ENCODE measurements around the gene GSTM3. TPM values are rescaled to one million over a fixed set of nuclear protein-coding genes. Genes with fewer than 3 reads are reported as not detected.
A peak's percentile ranks its signal among the peaks of the same experiment; 100 is the strongest.

GSTM3 gene
- total RNA-seq, 1 donor from 2014 or later, result 26.1 TPM

DNA sequence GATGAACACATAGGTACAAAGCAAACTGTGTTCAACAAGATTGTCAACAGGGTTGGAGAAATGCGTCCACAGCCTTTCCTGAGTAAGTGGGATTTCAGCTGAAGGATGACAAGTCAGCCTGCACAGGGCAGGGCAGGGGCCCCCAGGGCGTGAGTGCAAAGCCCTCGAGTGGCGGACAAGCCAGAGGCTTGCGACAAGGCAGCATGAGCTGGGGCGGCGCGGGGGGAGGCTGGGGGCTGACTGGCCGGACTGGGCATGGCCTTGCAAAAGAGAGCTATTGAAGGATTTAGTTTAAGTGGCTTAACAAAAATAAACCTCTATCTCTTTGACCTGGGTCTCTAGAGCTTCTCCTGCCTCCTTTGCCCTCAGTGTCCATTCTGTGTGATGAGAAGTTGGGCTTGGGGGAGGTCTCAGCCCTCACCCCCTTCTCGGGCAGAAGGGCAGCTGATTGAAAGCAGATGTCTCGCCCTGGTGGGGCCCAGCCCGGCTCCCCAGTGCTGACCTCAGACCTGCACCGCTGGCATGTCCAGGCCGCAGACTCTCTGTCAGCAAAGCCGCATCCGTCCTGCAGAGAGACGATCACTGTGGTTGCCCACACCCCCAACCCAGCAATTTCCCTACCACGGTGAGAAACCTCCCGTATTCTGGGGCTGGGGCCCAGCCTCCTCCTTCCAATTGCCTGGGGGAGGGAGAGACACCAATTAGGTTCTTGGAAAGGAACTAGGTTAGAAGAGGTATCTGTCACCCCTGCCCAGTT, 47.2 kb upstream of the GSTM3 start:
- Mint-ChIP-seq H3K4me1 (ENCODE audit: low read depth, unreplicated experiment) (peaks cover 39% of the 10 kb centered on the region), H3K27me3 (ENCODE audit: low read depth, unreplicated experiment) (peaks cover 20% of the 10 kb centered on the region), H3K4me3 (ENCODE audit: unreplicated experiment) (no peak overlapping the region), H3K9me3 (ENCODE audit: unreplicated experiment) (peaks cover 2% of the 10 kb centered on the region), H3K36me3 (ENCODE audit: low read depth, unreplicated experiment) (no peaks in the 10 kb centered on the region), H3K27ac (ENCODE audit: unreplicated experiment) (no peak overlapping the region)
- Histone ChIP-seq H3K79me2 (ENCODE audit: insufficient read depth, low read length) (no peaks in the 10 kb centered on the region), H3K4me2 (ENCODE audit: low read length) (no peak overlapping the region), H4K20me1 (ENCODE audit: insufficient read depth, low read length) (no peaks in the 10 kb centered on the region), H3K4me1 (ENCODE audit: insufficient read depth, low read length) (peaks cover 29% of the 10 kb centered on the region), H3K4me3 (ENCODE audit: insufficient read depth, low read depth, low read length) (no peak overlapping the region), H3K9me3 (ENCODE audit: insufficient read depth, low read depth, low read length) (no peaks in the 10 kb centered on the region), H3K27ac (ENCODE audit: low read depth, low read length) (no peak overlapping the region), H3K9ac (ENCODE audit: low read length) (no peak overlapping the region), H3K27me3 (ENCODE audit: insufficient read depth, low read length) (no peaks in the 10 kb centered on the region), H3K36me3 (ENCODE audit: insufficient read depth, low read length) (no peaks in the 10 kb centered on the region), H2AFZ (ENCODE audit: low read depth, low read length) (no peak overlapping the region)
- DNase-seq (ENCODE audit: low read depth), result no peak
- FAIRE-seq, result no peak
- TF ChIP-seq EZH2 (IDR thresholded peaks at IDR 0.05; ENCODE audit: insufficient read depth, low read length), result no peak
- TF ChIP-seq, protein P1, sequence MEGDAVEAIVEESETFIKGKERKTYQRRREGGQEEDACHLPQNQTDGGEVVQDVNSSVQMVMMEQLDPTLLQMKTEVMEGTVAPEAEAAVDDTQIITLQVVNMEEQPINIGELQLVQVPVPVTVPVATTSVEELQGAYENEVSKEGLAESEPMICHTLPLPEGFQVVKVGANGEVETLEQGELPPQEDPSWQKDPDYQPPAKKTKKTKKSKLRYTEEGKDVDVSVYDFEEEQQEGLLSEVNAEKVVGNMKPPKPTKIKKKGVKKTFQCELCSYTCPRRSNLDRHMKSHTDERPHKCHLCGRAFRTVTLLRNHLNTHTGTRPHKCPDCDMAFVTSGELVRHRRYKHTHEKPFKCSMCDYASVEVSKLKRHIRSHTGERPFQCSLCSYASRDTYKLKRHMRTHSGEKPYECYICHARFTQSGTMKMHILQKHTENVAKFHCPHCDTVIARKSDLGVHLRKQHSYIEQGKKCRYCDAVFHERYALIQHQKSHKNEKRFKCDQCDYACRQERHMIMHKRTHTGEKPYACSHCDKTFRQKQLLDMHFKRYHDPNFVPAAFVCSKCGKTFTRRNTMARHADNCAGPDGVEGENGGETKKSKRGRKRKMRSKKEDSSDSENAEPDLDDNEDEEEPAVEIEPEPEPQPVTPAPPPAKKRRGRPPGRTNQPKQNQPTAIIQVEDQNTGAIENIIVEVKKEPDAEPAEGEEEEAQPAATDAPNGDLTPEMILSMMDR (IDR thresholded peaks at IDR 0.05; ENCODE audit: insufficient read depth, low read depth, low read length), result no peak

DNA sequence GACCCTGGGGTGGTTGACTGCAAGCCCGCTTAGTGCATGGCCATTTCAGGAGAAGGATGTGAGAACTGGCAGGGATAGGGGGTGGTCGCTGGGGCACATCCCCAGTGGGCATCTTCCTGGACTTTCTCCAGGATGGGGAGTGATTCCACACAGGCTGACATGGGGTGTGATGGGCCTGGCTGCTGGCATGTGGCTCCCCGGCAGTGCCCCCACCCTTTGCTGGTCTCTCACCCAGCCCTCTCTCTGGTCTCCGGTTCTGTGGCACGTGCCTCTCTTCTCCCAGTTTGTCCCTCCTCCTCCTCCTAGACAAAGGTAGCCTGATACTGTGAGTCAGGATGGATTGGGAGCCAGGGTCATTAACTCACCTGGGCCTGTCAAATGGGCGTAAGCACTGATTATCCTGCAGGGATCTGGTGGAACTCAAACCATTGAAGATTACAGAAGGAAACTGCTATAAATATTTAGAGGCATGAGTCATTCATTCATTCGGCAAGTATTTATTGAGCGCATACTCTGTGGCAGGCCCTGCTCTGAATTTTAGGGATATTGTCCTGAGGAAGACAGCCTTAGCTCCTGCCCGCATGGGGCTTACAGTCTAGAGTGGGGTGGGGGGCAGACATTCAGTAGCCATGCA, 46.5 kb upstream of the GSTM3 start:
- H3K4me1 ChIP-seq (ENCODE audit: insufficient read depth, low read length), result peaks cover 22% of the 10 kb centered on the region
- no peaks in the 10 kb centered on the region for H3K27me3 ChIP-seq (ENCODE audit: insufficient read depth, low read length)
- peaks cover 35% of the 10 kb centered on the region for H3K4me1 Mint-ChIP-seq (ENCODE audit: low read depth, unreplicated experiment)
- no peaks in the 10 kb centered on the region for H4K20me1 ChIP-seq (ENCODE audit: insufficient read depth, low read length)
- no peak overlapping the region for H3K4me3 Mint-ChIP-seq (ENCODE audit: unreplicated experiment)
- no peak overlapping the region for H3K27ac Mint-ChIP-seq (ENCODE audit: unreplicated experiment)
- H3K27ac ChIP-seq (ENCODE audit: low read depth, low read length), result no peak overlapping the region
- H3K9me3 Mint-ChIP-seq (ENCODE audit: unreplicated experiment), result peaks cover 2% of the 10 kb centered on the region
- no peaks in the 10 kb centered on the region for H3K36me3 ChIP-seq (ENCODE audit: insufficient read depth, low read length)
- H3K79me2 ChIP-seq (ENCODE audit: insufficient read depth, low read length), result no peaks in the 10 kb centered on the region
- peaks cover 20% of the 10 kb centered on the region for H3K27me3 Mint-ChIP-seq (ENCODE audit: low read depth, unreplicated experiment)
- no peak overlapping the region for H2AFZ ChIP-seq (ENCODE audit: low read depth, low read length)
- peak; percentile 27 for DNase-seq (ENCODE audit: low read depth)
- H3K9ac ChIP-seq (ENCODE audit: low read length), result no peak overlapping the region
- H3K4me2 ChIP-seq (ENCODE audit: low read length), result no peak overlapping the region
- H3K9me3 ChIP-seq (ENCODE audit: insufficient read depth, low read depth, low read length), result no peaks in the 10 kb centered on the region
- H3K4me3 ChIP-seq (ENCODE audit: insufficient read depth, low read depth, low read length), result no peak overlapping the region
- H3K36me3 Mint-ChIP-seq (ENCODE audit: low read depth, unreplicated experiment), result no peaks in the 10 kb centered on the region
- no peak for FAIRE-seq
- TF ChIP-seq EZH2 (IDR thresholded peaks at IDR 0.05; ENCODE audit: insufficient read depth, low read length), result no peak
- TF ChIP-seq, protein P1 (IDR thresholded peaks at IDR 0.05; ENCODE audit: insufficient read depth, low read depth, low read length), result no peak

All from astrocyte (in vitro differentiated cells and primary cell).